Mucosa of descending colon (tissue), 3 donors: ENCODE results near the gene ARL14. TPM values are rescaled to one million over a fixed set of nuclear protein-coding genes. Genes with fewer than 3 reads are reported as not detected.

Experiments
- total RNA-seq, 3 donors: library from RNA; stranded (reverse); fragmentation: NEBNext Ultra II Directional in 2 of 3; extraction: Animal tissue kit (Norgen Biotek cat#: 25700) in 2 of 3; gene quantifications; one replicate each; pipeline versions ENCODE4 v1.2.1 to v1.2.4, GENCODE V29; 2021 to 2023
- donor health status: DM: no; HTN: no; CAD: no; lungs with moderate emphysema.
- donor health status: DM: no; HTN: no; CAD: no.
- donor health status: DM: no; HTN: yes; CAD: no.

ARL14 gene
- total RNA-seq, 3 donors from 2014 or later, result 11.6 to 40.4 (median 22.2) TPM

Other genes starting within 250 kb of the ARL14 start
- 1 to 10 TPM; 5.3 to 7.2 (median 6.0) TPM for gene TRIM59, start 227.4 kb upstream of the ARL14 start, total RNA-seq
- gene KPNA4, start 111.6 kb upstream of the ARL14 start, total RNA-seq, result 10 to 100 TPM; 46.2 to 91.0 (median 48.1) TPM
- gene PPM1L, start 79.1 kb downstream of the ARL14 start, total RNA-seq, result 10 to 100 TPM; 16.2 to 47.9 (median 21.6) TPM